Subcutaneous abdominal adipose tissue (tissue), 5 donors: Measurements from ENCODE around the gene KDM4B.

Experiments used
- H3K27ac ChIP-seq: one replicate; pipeline ENCODE4 v1.7.0; 2013; ENCODE audit warnings: low read depth, mild to moderate bottlenecking, inconsistent platforms, low read length, moderate library complexity
- H3K27me3 ChIP-seq, 5 donors: one replicate each; pipeline ENCODE4 v1.7.0; 2013; ENCODE audit warnings: low read length in 5 of 5, inconsistent platforms in 1 of 5; ENCODE audit not compliant: control insufficient read depth in 5 of 5, insufficient read depth in 4 of 5
- H3K36me3 ChIP-seq, 5 donors: one replicate each; pipeline ENCODE4 v1.7.0; 2013; ENCODE audit warnings: low read length in 5 of 5; ENCODE audit not compliant: control insufficient read depth in 5 of 5, insufficient read depth in 5 of 5
- H3K4me1 ChIP-seq, 5 donors: one replicate each; pipeline ENCODE4 v1.7.0; 2013; ENCODE audit warnings: low read length in 5 of 5, mild to moderate bottlenecking in 3 of 5, moderate library complexity in 1 of 5; ENCODE audit not compliant: control insufficient read depth in 5 of 5, insufficient read depth in 5 of 5
- H3K4me3 ChIP-seq, 5 donors: one replicate each; pipeline ENCODE4 v1.7.0; 2013; ENCODE audit warnings: low read length in 5 of 5, low read depth in 1 of 5
- H3K9ac ChIP-seq, 5 donors: one replicate each; pipeline ENCODE4 v1.7.0; 2013; ENCODE audit warnings: low read length in 5 of 5, mild to moderate bottlenecking in 4 of 5, moderate library complexity in 3 of 5
- H3K9me3 ChIP-seq, 5 donors: one replicate each; pipeline ENCODE4 v1.7.0; 2013; ENCODE audit warnings: low read length in 5 of 5; ENCODE audit not compliant: control insufficient read depth in 5 of 5
- donor health status: healthy.
- donor health status: healthy.
- donor health status: healthy.
- donor health status: healthy.
- donor health status: healthy.

Gene KDM4B

GRCh38 chr19:5018224-5019015 is 49.5 kb downstream of the KDM4B start:
- Histone ChIP-seq H3K27ac (no peak overlapping the region), H3K9ac (no peak overlapping the region), H3K9me3 (no peaks in the 10 kb centered on the region), H3K4me1 (peaks cover 0 to 8% (median 8%) of the 10 kb centered on the region in 5 donors), H3K27me3 (no peaks in the 10 kb centered on the region), H3K36me3 (peaks cover 0 to 33% (median 28%) of the 10 kb centered on the region in 5 donors), H3K4me3 (no peak overlapping the region)

GRCh38 chr19:5020368-5020767 is 51.5 kb downstream of the KDM4B start:
- peaks cover 0 to 33% (median 28%) of the 10 kb centered on the region in 5 donors for H3K36me3 ChIP-seq
- H3K9me3 ChIP-seq = no peaks in the 10 kb centered on the region
- H3K27ac ChIP-seq = no peak overlapping the region
- peaks cover 0 to 9% (median 8%) of the 10 kb centered on the region in 5 donors for H3K4me1 ChIP-seq
- no peaks in the 10 kb centered on the region for H3K27me3 ChIP-seq
- no peak overlapping the region for H3K4me3 ChIP-seq
- no peak overlapping the region for H3K9ac ChIP-seq

- Histone ChIP-seq H3K27me3 (no peaks in the 10 kb centered on the region), H3K9ac (no peak overlapping the region), H3K4me1 (peaks cover 0 to 9% (median 8%) of the 10 kb centered on the region in 5 donors), H3K4me3 (no peak overlapping the region), H3K27ac (no peak overlapping the region), H3K36me3 (peaks cover 0 to 32% (median 27%) of the 10 kb centered on the region in 5 donors), H3K9me3 (no peaks in the 10 kb centered on the region)
Measured at GRCh38 chr19:5021046-5021445, 52.1 kb downstream of the KDM4B start.

GRCh38 chr19:5022066-5022860 is 53.4 kb downstream of the KDM4B start:
- no peak overlapping the region for H3K9ac ChIP-seq
- peaks cover 0 to 16% (median 13%) of the 10 kb centered on the region in 5 donors for H3K4me1 ChIP-seq
- H3K4me3 ChIP-seq = no peak overlapping the region
- peaks cover 0 to 20% (median 15%) of the 10 kb centered on the region in 5 donors for H3K36me3 ChIP-seq
- H3K27ac ChIP-seq = no peak overlapping the region
- no peaks in the 10 kb centered on the region for H3K9me3 ChIP-seq
- no peaks in the 10 kb centered on the region for H3K27me3 ChIP-seq

GRCh38 chr19:5023128-5023571 is 54.2 kb downstream of the KDM4B start:
- Histone ChIP-seq H3K9ac (no peak overlapping the region), H3K36me3 (peaks cover 0 to 16% (median 12%) of the 10 kb centered on the region in 5 donors), H3K27ac (no peak overlapping the region), H3K4me3 (no peak overlapping the region), H3K27me3 (no peaks in the 10 kb centered on the region), H3K4me1 (peaks cover 0 to 17% (median 13%) of the 10 kb centered on the region in 5 donors), H3K9me3 (no peaks in the 10 kb centered on the region)

DNA sequence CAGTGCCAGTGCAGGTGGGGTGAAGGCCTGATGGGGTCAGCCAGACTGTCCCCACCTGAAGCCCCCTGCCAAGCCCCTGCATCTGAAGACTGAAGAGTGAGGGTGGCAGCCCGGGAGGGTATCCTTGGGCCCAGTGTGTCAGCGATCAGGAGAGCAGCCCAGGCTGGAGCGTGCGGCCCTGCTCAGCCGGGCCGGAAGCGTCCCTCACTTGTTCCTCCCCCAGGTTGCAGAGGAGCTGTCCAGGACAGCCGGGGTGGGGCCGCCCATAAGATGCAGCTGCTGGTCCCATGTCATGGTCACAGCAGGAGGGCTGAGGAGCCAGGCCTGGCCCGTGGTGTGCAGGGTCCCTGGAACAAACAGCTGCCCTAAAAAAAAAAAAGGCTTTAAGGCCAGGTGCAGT is 55.4 kb downstream of the KDM4B start:
- no peak overlapping the region for H3K4me3 ChIP-seq
- H3K9me3 ChIP-seq = no peaks in the 10 kb centered on the region
- H3K36me3 ChIP-seq = peaks cover 0 to 7% (median 4%) of the 10 kb centered on the region in 5 donors
- peaks cover 0 to 17% (median 9%) of the 10 kb centered on the region in 5 donors for H3K4me1 ChIP-seq
- H3K27ac ChIP-seq = no peak overlapping the region
- H3K27me3 ChIP-seq = no peaks in the 10 kb centered on the region
- no peak overlapping the region for H3K9ac ChIP-seq

DNA sequence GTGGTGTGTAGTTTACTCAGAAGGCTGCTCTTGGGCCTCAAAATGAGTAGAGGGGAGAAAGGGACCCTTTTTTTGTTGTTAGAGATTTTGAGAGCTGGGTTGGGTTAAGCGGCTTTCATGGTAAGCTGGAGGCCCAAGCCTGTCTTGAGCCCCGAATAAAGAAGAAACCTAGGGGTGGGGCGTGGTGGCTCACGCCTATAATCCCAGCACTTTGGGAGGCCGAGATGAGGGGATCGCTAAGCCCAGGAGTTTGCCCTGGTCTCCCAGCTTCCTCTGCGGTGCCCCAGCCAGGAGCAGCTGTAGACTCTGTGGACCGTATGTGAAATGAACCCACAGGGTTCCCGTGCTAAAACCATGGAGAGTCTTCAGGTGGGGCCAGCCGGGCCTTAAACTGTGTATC is 56.1 kb downstream of the KDM4B start:
- H3K36me3 ChIP-seq = peaks cover 0 to 7% (median 4%) of the 10 kb centered on the region in 5 donors
- no peaks in the 10 kb centered on the region for H3K9me3 ChIP-seq
- H3K4me1 ChIP-seq = peaks cover 0 to 21% (median 9%) of the 10 kb centered on the region in 5 donors
- no peak overlapping the region for H3K9ac ChIP-seq
- H3K27ac ChIP-seq = no peak overlapping the region
- H3K4me3 ChIP-seq = no peak overlapping the region
- no peaks in the 10 kb centered on the region for H3K27me3 ChIP-seq

GRCh38 chr19:5026706-5027273 is 57.9 kb downstream of the KDM4B start:
- no peak overlapping the region for H3K4me3 ChIP-seq
- H3K27ac ChIP-seq = no peak overlapping the region
- peaks cover 0 to 4% (median 0%) of the 10 kb centered on the region in 5 donors for H3K36me3 ChIP-seq
- H3K9ac ChIP-seq = no peak overlapping the region
- no peaks in the 10 kb centered on the region for H3K27me3 ChIP-seq
- no peaks in the 10 kb centered on the region for H3K9me3 ChIP-seq
- H3K4me1 ChIP-seq = peaks cover 0 to 34% (median 11%) of the 10 kb centered on the region in 5 donors

GRCh38 chr19:5028229-5028886 is 59.4 kb downstream of the KDM4B start:
- Histone ChIP-seq H3K4me1 (peaks cover 0 to 26% (median 7%) of the 10 kb centered on the region in 5 donors), H3K9me3 (no peaks in the 10 kb centered on the region), H3K9ac (no peak overlapping the region), H3K27me3 (no peaks in the 10 kb centered on the region), H3K36me3 (peaks cover 0 to 9% (median 7%) of the 10 kb centered on the region in 5 donors), H3K27ac (no peak overlapping the region), H3K4me3 (no peak overlapping the region)
